ENCODE results near the gene RAB40C. TPM values are rescaled to one million over a fixed set of nuclear protein-coding genes. Genes with fewer than 3 reads are reported as not detected.

The RAB40C gene
- total and polyA plus RNA-seq, 2 donors (not counting 1 experiment from before 2014, with no cell fraction given): 12.7 to 26.9 TPM

DNA sequence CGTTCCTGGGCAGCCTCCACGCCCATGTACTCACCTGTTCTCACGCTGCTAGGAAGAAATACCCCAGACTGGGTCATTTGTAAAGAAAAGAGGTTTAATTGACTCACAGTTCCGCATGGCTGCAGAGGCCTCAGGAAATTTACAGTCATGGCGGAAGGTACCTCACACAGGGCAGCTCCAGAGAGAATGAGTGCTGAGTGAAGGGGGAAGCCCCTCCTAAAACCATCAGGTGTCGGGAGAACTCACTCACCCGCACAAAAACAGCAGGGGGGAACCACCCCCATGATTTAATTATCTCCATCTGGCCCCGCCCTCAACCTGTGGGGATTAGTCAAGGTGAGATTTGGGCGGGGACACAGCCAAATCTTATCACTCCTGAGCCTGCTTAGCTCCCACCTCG lies 18.2 kb downstream of the RAB40C start:
- ChIA-PET CTCF (no interaction called here), POLR2A (interaction anchor here (0.7 kb wide), 1 partner anchor 1220 kb away, joined by 5 read pairs; no protein-coding TSS in a partner anchor)
- ATAC-seq (ENCODE audit: low read depth) (no peak), DNase-seq (no peak)
- peaks cover 0 to 19% (median 10%) of the 10 kb centered on the region in 3 donors for H3K9me3 ChIP-seq (ENCODE audit: control extremely low read depth in 1 of 3, control insufficient read depth in 2 of 3, insufficient read depth in 1 of 3, low read length in 2 of 3)
- Mint-ChIP-seq H3K4me3 (no peak overlapping the region), H3K4me1 (peaks cover 8% of the 10 kb centered on the region), H3K9me3 (ENCODE audit: insufficient read depth) (no peaks in the 10 kb centered on the region), H3K27me3 (no peaks in the 10 kb centered on the region), H3K27ac (no peak overlapping the region)
- intact Hi-C loops (cut with micrococcal nuclease): no loop called here
- H3K9ac ChIP-seq (ENCODE audit: low read length): no peak overlapping the region
- H4K20me1 ChIP-seq (ENCODE audit: control insufficient read depth, insufficient read depth, low read length, poor library complexity, severe bottlenecking): peaks cover 45% of the 10 kb centered on the region
- TF ChIP-seq, protein P1, sequence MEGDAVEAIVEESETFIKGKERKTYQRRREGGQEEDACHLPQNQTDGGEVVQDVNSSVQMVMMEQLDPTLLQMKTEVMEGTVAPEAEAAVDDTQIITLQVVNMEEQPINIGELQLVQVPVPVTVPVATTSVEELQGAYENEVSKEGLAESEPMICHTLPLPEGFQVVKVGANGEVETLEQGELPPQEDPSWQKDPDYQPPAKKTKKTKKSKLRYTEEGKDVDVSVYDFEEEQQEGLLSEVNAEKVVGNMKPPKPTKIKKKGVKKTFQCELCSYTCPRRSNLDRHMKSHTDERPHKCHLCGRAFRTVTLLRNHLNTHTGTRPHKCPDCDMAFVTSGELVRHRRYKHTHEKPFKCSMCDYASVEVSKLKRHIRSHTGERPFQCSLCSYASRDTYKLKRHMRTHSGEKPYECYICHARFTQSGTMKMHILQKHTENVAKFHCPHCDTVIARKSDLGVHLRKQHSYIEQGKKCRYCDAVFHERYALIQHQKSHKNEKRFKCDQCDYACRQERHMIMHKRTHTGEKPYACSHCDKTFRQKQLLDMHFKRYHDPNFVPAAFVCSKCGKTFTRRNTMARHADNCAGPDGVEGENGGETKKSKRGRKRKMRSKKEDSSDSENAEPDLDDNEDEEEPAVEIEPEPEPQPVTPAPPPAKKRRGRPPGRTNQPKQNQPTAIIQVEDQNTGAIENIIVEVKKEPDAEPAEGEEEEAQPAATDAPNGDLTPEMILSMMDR (IDR thresholded peaks at IDR 0.05): no peak
- TF ChIP-seq EZH2 (IDR thresholded peaks at IDR 0.05; ENCODE audit: borderline replicate concordance, insufficient read depth, low read depth, low read length, poor library complexity, severe bottlenecking): no peak
- H3K27me3 ChIP-seq (replicated peaks in 1 of 4; ENCODE audit: control extremely low read depth in 1 of 4, control insufficient read depth in 3 of 4, insufficient read depth in 4 of 4, low read length in 3 of 4): no peaks in the 10 kb centered on the region
- no peaks in the 10 kb centered on the region for H3K4me1 ChIP-seq (ENCODE audit: control insufficient read depth in 2 of 2, insufficient read depth in 2 of 2, low read length in 2 of 2)
- no peaks in the 10 kb centered on the region for H3K36me3 ChIP-seq (replicated peaks in 1 of 2; ENCODE audit: control extremely low read depth in 1 of 2, control insufficient read depth in 1 of 2, extremely low read depth in 1 of 2, insufficient read depth in 2 of 2, low read length in 1 of 2)
- no peak overlapping the region for H2AFZ ChIP-seq (ENCODE audit: insufficient read depth, low read depth, low read length, poor library complexity, severe bottlenecking)
- H3K4me3 ChIP-seq (ENCODE audit: control extremely low read depth in 1 of 5, extremely low read depth in 1 of 5, insufficient read depth in 1 of 5, low read depth in 2 of 5, low read length in 4 of 5): no peak overlapping the region
- H3K27ac ChIP-seq (ENCODE audit: low read length in 2 of 2): no peak overlapping the region
- H3K79me2 ChIP-seq (ENCODE audit: control insufficient read depth, insufficient read depth, low read length): peaks cover 78% of the 10 kb centered on the region
- H3K4me2 ChIP-seq (replicated peaks; ENCODE audit: low read depth, low read length, poor library complexity, severe bottlenecking): no peak overlapping the region
- 83% methylated on average over 5 of the region's 10 CpGs for WGBS (ENCODE audit: insufficient coverage)

DNA sequence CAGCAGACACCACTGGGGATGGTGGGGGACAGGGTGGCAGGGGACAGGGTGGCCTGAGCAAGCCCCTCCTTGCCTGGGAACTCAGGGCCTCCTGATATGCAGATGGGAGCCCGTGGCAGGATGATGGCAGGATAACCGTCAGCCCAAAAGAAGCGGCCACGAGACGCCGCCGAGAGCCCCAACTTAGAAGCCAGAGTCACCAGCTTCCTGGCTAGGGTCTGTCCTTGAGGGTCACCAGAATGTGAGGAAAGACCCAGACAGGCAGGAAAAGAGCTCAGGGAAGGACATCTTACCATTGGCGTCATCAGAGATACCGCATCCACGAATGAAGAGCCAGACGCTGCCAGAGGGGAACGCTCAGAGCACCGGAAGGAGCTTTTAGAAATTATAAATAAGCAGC lies 19.4 kb downstream of the RAB40C start:
- no peak overlapping the region for H3K27ac ChIP-seq (ENCODE audit: low read length in 2 of 2)
- H2AFZ ChIP-seq (ENCODE audit: insufficient read depth, low read depth, low read length, poor library complexity, severe bottlenecking): no peak overlapping the region
- 95% methylated on average over 11 of the region's 13 CpGs for WGBS (ENCODE audit: insufficient coverage)
- peaks cover 8% of the 10 kb centered on the region for H3K4me1 Mint-ChIP-seq
- intact Hi-C loops (cut with micrococcal nuclease): no loop called here
- no peaks in the 10 kb centered on the region for H3K27me3 ChIP-seq (replicated peaks in 1 of 4; ENCODE audit: control extremely low read depth in 1 of 4, control insufficient read depth in 3 of 4, insufficient read depth in 4 of 4, low read length in 3 of 4)
- no peaks in the 10 kb centered on the region for H3K36me3 ChIP-seq (replicated peaks in 1 of 2; ENCODE audit: control extremely low read depth in 1 of 2, control insufficient read depth in 1 of 2, extremely low read depth in 1 of 2, insufficient read depth in 2 of 2, low read length in 1 of 2)
- TF ChIP-seq EZH2 (IDR thresholded peaks at IDR 0.05; ENCODE audit: borderline replicate concordance, insufficient read depth, low read depth, low read length, poor library complexity, severe bottlenecking): no peak
- TF ChIP-seq, protein P1 (IDR thresholded peaks at IDR 0.05): no peak
- H3K79me2 ChIP-seq (ENCODE audit: control insufficient read depth, insufficient read depth, low read length): peaks cover 66% of the 10 kb centered on the region
- CTCF ChIA-PET: interaction anchor here (1.0 to 1.6 kb wide), 2 partner anchors 8 to 27 kb away, joined by 3 to 4 read pairs; partner anchors contain the start of gene METTL26
- H3K4me1 ChIP-seq (ENCODE audit: control insufficient read depth in 2 of 2, insufficient read depth in 2 of 2, low read length in 2 of 2): no peaks in the 10 kb centered on the region
- H4K20me1 ChIP-seq (ENCODE audit: control insufficient read depth, insufficient read depth, low read length, poor library complexity, severe bottlenecking): peaks cover 45% of the 10 kb centered on the region
- POLR2A ChIA-PET: no interaction called here
- DNase-seq: no peak
- no peak overlapping the region for H3K9ac ChIP-seq (ENCODE audit: low read length)
- H3K27me3 Mint-ChIP-seq: no peaks in the 10 kb centered on the region
- H3K4me3 Mint-ChIP-seq: no peak overlapping the region
- no peak overlapping the region for H3K4me2 ChIP-seq (replicated peaks; ENCODE audit: low read depth, low read length, poor library complexity, severe bottlenecking)
- no peak overlapping the region for H3K27ac Mint-ChIP-seq
- no peak overlapping the region for H3K4me3 ChIP-seq (ENCODE audit: control extremely low read depth in 1 of 5, extremely low read depth in 1 of 5, insufficient read depth in 1 of 5, low read depth in 2 of 5, low read length in 4 of 5)
- peaks cover 0 to 19% (median 10%) of the 10 kb centered on the region in 3 donors for H3K9me3 ChIP-seq (ENCODE audit: control extremely low read depth in 1 of 3, control insufficient read depth in 2 of 3, insufficient read depth in 1 of 3, low read length in 2 of 3)
- no peak for ATAC-seq (ENCODE audit: low read depth)
- H3K9me3 Mint-ChIP-seq (ENCODE audit: insufficient read depth): no peaks in the 10 kb centered on the region

All from B cell (primary cell).